ENCODE data around the gene MCTP1. TPM values are rescaled to one million over a fixed set of nuclear protein-coding genes. Genes with fewer than 3 reads are reported as not detected.

Gene MCTP1
- total and polyA plus RNA-seq, 2 of the 8 experiments (the other 6 are each of a cell fraction or from before 2014, with no cell fraction given) = 0.56 to 3.4 TPM

DNA sequence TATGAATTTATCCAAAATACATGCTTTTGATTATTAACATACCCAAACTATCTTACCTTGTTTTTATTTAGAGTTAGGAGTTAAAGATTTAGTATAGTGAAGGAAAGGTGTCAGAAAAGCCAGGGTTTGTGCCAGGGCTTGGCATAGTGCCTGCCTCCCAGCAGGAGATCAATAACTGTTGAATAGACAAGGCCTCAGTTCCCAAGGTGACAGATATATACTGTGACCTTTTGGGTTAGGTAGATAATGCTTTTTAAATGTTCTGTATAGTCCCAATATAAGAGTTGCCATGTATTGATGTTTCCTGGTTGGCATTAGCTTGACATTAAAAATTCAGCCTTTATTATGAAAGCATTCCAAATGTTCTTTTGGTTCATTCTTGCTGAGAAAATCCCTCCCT is 121.8 kb downstream of the MCTP1 start:
- no peaks in the 10 kb centered on the region for H4K20me1 ChIP-seq (replicated peaks in 1 of 2; ENCODE audit: control insufficient read depth in 1 of 2, insufficient read depth in 2 of 2, low read length in 2 of 2)
- H3K36me3 ChIP-seq (ENCODE audit: control insufficient read depth in 2 of 4, insufficient read depth in 4 of 4, low read length in 3 of 4) = no peaks in the 10 kb centered on the region
- CTCF ChIA-PET (ENCODE audit: partially characterized antibody) = no interaction called here
- TF ChIP-seq BACH1 (IDR thresholded peaks at IDR 0.05; ENCODE audit: low read length) (no peak), SIN3A (conservative IDR thresholded peaks at IDR 0.05 in 1 of 2, IDR thresholded peaks at IDR 0.05 in 1 of 2; ENCODE audit: low read depth in 1 of 2, low read length in 2 of 2) (no peak), CTBP2 (IDR thresholded peaks at IDR 0.05; ENCODE audit: borderline replicate concordance, insufficient read depth, insufficient read length, low read length) (no peak), KDM4A (IDR thresholded peaks at IDR 0.05; ENCODE audit: low read depth, low read length, severe bottlenecking) (no peak), ASH2L (IDR thresholded peaks at IDR 0.05; ENCODE audit: low read length) (no peak), SP4 (IDR thresholded peaks at IDR 0.05; ENCODE audit: low read length) (no peak), SP1 (IDR thresholded peaks at IDR 0.05; ENCODE audit: low read depth, low read length) (no peak), PHF8 (conservative IDR thresholded peaks at IDR 0.05; ENCODE audit: low read depth, low read length) (no peak), RBBP5 (IDR thresholded peaks at IDR 0.05; ENCODE audit: borderline replicate concordance, low read depth, low read length) (no peak), YY1 (IDR thresholded peaks at IDR 0.05; ENCODE audit: low read depth, low read length) (no peak), SUZ12 (IDR thresholded peaks at IDR 0.05; ENCODE audit: low read length) (no peak), SAP30 (IDR thresholded peaks at IDR 0.05; ENCODE audit: insufficient read depth, insufficient replicate concordance, low read length) (no peak)
- TF ChIP-seq, protein P1, sequence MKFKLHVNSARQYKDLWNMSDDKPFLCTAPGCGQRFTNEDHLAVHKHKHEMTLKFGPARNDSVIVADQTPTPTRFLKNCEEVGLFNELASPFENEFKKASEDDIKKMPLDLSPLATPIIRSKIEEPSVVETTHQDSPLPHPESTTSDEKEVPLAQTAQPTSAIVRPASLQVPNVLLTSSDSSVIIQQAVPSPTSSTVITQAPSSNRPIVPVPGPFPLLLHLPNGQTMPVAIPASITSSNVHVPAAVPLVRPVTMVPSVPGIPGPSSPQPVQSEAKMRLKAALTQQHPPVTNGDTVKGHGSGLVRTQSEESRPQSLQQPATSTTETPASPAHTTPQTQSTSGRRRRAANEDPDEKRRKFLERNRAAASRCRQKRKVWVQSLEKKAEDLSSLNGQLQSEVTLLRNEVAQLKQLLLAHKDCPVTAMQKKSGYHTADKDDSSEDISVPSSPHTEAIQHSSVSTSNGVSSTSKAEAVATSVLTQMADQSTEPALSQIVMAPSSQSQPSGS (IDR thresholded peaks at IDR 0.05; ENCODE audit: low read length) = no peak

More for the DNA sequence above, 121.8 kb downstream of the MCTP1 start:
- Histone ChIP-seq H3K27ac (ENCODE audit: low read depth, low read length) (no peak overlapping the region), H3K79me1 (ENCODE audit: low read depth, low read length) (no peaks in the 10 kb centered on the region; the same call in 1 of the 2 replicates), H3K18ac (ENCODE audit: extremely low read depth, low read length) (no peak overlapping the region), H2BK5ac (ENCODE audit: low read depth, low read length) (no peak overlapping the region), H3K27me3 (replicated peaks in 1 of 4; ENCODE audit: control insufficient read depth in 3 of 4, extremely low read depth in 1 of 4, insufficient read depth in 3 of 4, low read length in 3 of 4) (no peaks in the 10 kb centered on the region), H2AK5ac (ENCODE audit: low read depth, low read length) (no peak overlapping the region), H3K4me1 (replicated peaks in 1 of 4; ENCODE audit: control insufficient read depth in 3 of 4, insufficient read depth in 4 of 4, low read length in 3 of 4) (no peaks in the 10 kb centered on the region), H2AFZ (ENCODE audit: low read length) (no peak overlapping the region), H3K79me2 (ENCODE audit: control insufficient read depth in 1 of 2, insufficient read depth in 2 of 2, low read length in 2 of 2) (no peaks in the 10 kb centered on the region), H4K5ac (ENCODE audit: insufficient read length, low read depth, low read length) (no peak overlapping the region), H3K56ac (replicated peaks; ENCODE audit: insufficient read length, low read depth, low read length) (no peak overlapping the region), H3K23ac (ENCODE audit: insufficient read length) (no peak overlapping the region), H2BK20ac (ENCODE audit: low read length) (no peak overlapping the region), H3K9me3 (ENCODE audit: insufficient read depth in 2 of 2, low read depth in 1 of 2, low read length in 1 of 2) (no peaks in the 10 kb centered on the region), H3K14ac (ENCODE audit: insufficient read length) (no peak overlapping the region), H4K8ac (ENCODE audit: extremely low read depth, insufficient read depth, low read length) (no peak overlapping the region), H3K4me2 (ENCODE audit: insufficient read depth in 1 of 2, low read depth in 2 of 2, low read length in 2 of 2) (no peak overlapping the region), H3K9ac (replicated peaks in 1 of 4; ENCODE audit: extremely low read depth in 1 of 4, low read depth in 3 of 4, low read length in 3 of 4) (no peak overlapping the region), H3K4me3 (ENCODE audit: extremely low read depth in 1 of 4, insufficient read depth in 2 of 4, low read depth in 3 of 4, low read length in 4 of 4) (no peak overlapping the region), H4K91ac (replicated peaks; ENCODE audit: insufficient read length, low read length) (no peak overlapping the region), H2BK120ac (replicated peaks; ENCODE audit: low read depth, low read length) (no peak overlapping the region), H3K23me2 (ENCODE audit: low read depth, low read length) (no peaks in the 10 kb centered on the region), H2BK15ac (ENCODE audit: low read length) (no peak overlapping the region), H3K4ac (replicated peaks; ENCODE audit: insufficient read length, low read depth, low read length) (no peak overlapping the region), H2BK12ac (ENCODE audit: low read depth, low read length) (no peak overlapping the region)
- DNase-seq (ENCODE audit: low read depth in 1 of 2, low spot score in 2 of 2) (no peak), FAIRE-seq (no peak)
- POLR2A ChIA-PET (ENCODE audit: partially characterized antibody) = no interaction called here

Data from H1 (cell line).